SK-N-SH treated with all-trans-retinoic acid at 6 μM for 48 hours (cell line): ENCODE results near the gene GNPAT.

Source experiments
- CSRNP3 ChIP-seq: fragments of 250-450 bp; sonication (Bioruptor Pico); IDR thresholded peaks from 2 replicates; pipeline ENCODE4 v1.5.1; 2021; ENCODE audit warnings: mild to moderate bottlenecking, moderate library complexity
- PATZ1 ChIP-seq: fragments of 250-450 bp; sonication (Bioruptor Pico); IDR thresholded peaks from 2 replicates; pipeline ENCODE4 v1.8.0; 2020; ENCODE audit warnings: mild to moderate bottlenecking, moderate library complexity, borderline replicate concordance
- RARB ChIP-seq: fragments of 250-450 bp; sonication (Bioruptor Pico); IDR thresholded peaks from 2 replicates; pipeline ENCODE4 v1.8.0; 2021; ENCODE audit warnings: mild to moderate bottlenecking, moderate library complexity

DNA sequence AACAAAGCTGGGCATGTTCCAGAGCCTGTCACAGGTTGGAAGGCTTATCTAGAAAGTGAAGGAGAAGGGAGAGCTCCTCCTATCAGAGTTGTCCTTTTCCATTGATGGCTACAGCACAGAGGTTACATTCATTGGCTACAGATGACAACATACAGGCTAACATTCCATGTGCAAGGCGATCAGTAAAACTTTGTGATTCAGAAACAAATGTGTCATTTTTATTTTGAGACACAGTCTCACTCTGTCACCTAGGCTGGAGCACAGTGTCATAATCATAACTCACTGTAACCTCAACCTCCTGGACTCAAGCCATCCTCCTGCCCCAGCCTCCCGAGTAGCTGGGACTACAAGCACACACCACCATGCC is 46.6 kb upstream of the GNPAT start:
- TF ChIP-seq PATZ1 (no peak), CSRNP3 (CRISPR knock-in tag) (no peak), RARB (CRISPR knock-in tag) (no peak)
